HG02943 (cell line): ENCODE measurements around the gene CNOT6.
"Not testable (repeated sequence)": the region's sequence is repeated elsewhere in the genome, so short reads cannot be mapped to it uniquely, and the experiment has no call there.

Source experiments
- ATAC-seq: cut with Tn5 transposase; IDR thresholded peaks from one replicate; pipeline ENCODE4 v1.9.1; 2021; ENCODE audit warnings: mild to moderate bottlenecking, low read depth, moderate library complexity; ENCODE audit not compliant: unreplicated experiment

The CNOT6 gene

DNA sequence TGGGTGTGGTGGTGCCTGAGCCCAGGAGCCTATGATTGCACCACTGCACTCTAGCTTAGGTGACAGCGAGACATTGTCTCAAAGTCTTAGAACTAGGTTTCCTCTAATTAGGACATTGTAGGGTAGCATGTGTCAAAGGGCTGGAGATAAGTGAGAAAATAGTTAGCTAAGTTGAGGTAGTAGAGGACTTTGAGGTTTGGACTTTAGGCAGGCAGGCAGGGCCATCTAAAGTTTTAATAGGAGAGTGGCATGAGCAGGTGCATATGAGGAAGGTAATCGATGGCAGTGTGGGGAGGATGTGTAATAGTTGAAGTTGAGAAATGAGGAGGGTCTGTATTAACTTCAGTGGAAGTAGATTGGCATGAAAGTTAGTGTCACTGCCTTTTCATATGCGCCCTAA lies 21.1 kb downstream of the CNOT6 start:
- ATAC-seq = no peak

DNA sequence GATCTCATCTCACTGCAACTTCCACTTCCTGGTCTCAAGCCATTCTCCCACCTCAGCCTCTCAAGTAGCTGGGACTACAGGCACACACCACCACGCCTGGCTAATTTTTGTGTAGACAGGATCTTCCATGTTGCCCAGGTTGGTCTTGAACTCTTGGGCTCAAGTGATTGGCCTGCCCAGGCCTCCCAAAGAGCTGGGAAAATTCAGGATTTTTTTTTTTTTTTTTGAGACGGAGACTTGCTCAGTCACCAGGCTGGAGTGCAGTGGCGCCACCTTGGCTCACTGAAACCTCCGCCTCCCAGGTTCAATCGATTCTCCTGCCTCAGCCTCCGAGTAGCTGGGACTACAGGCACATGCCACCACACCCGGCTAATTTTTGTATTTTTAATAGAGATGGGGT lies 21.8 kb downstream of the CNOT6 start:
- ATAC-seq = not testable (repeated sequence)

DNA sequence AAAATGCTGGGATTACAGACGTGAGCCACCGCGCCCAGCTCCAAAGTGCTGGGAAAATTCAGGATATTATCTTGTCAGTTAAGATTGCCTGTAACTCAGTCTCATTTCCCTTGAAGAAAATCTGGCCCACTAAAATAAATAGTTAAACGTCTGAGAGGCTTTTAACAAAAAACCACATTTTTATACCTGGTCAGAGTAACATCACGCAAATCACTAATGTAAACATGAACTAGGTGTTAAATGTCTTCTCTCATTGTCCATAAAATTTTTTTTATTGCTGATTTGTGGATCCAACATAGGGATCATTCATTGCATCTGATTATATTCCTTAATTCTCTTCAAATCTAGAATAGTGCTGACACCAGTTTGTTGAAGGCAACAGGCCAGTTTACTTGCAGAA lies 22.3 kb downstream of the CNOT6 start:
- ATAC-seq = no peak

DNA sequence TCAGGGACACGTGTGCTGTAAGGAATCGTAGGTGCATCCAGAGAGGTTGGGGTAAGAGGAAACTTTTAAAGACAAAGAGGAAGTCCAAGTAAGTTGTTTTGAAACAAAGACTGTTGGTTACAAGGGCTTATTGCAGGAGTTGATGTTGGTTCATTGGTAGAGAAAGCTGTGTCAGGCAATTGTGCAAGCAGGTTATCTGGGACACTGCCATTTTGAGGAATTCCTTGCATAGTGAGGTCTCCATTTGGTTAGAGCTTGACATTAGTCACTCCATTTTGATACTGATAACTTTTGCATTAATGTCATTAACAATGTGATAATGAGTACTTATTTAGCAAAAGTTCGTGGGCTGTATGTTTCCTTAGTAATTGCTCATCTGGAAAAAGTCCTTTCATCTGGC lies 24.9 kb downstream of the CNOT6 start:
- ATAC-seq = no peak

DNA sequence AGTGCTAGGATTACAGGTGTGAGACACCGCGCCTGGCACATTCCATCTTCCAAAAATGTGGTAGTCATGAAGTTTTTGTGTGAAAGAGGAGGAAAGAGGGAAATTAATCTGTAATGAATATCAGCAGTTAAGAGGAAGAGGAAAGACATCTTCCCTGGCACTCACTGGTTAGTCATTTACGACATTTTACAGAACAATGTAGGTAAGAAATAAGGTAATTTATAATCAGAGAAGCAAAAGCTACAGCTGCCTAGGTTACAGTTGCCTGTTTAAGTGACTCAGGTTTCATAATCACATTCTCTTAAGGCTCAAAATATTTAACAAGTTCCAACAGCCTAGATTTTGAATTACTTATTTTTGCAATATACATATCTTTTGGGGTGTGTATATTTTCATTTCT lies 26.9 kb downstream of the CNOT6 start:
- ATAC-seq = no peak

DNA sequence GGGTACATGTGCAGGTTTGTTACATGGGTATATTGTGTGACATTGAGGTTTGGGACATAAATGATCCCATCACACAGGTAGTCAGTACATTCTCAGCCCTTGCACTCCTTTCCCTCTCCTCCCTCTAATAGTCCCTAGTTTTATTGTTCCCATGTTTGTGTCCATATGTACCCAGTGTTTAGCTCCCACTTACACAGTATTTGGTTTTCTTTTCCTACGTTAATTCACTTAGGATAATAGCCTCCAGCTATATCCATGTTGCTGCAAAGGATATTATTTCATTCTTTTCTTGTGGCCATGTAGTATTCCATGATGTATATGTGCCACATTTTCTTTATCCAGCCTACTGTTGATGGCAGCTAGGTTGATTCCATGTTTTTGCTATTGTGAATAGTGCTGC lies 27.4 kb downstream of the CNOT6 start:
- no peak for ATAC-seq

DNA sequence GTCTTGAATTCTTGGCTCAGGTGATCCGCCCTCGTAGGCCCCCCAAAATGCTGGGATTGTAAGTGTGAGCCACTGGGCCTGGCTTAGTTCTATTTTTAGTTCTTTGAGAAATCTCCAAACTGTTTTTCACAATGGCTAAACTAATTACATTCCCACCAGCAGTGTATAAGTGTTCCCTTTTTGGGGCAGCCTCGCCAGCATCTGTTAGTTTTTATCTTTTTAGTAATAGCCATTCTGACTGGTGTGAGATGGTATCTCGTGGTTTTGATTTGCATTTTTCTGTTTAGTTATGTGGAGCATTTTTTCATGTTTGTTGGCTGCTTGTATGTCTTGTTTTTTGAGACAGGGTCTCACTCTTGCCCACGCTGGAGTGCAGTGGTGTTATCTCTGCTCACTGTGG lies 28.2 kb downstream of the CNOT6 start:
- ATAC-seq = no peak

DNA sequence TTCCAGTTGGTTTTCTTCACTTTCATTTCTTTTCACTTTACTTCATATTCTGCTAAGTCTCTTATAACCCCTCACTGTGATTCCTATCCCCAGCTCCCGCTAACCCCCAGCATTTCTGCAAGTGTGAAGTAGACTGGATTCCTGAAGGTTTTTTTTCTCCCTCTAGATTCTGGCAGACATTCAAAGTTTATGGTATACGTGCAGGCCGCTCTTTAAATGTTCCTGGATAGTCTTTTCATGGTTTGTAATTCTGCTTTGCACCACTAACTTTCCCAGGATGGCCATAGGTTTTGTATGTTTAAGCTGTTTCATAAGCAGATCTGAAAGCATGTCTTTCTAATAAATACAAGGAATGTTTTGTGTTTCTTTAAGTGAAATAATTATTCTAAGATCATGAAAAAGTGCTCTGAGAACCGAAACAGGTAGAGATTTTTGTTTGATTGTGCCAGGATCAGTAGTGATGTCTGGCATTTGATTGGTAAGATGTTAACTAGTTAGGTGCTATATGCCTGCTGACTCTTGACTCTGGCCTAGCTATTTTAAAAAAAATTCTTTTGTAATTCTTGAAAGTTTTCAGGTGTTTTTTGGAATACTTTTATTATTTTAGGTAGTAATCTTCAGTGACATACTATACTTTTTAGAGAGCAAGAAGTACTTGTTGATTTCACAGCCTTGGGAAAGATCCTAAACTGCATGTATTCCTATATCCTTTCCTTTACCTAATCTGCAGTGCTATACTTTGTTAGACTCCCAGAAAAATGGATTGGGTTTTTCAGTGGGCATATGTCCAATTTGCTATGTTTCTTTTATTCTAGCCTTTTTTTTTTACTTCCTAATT lies 29.7 kb downstream of the CNOT6 start:
- no peak for ATAC-seq

DNA sequence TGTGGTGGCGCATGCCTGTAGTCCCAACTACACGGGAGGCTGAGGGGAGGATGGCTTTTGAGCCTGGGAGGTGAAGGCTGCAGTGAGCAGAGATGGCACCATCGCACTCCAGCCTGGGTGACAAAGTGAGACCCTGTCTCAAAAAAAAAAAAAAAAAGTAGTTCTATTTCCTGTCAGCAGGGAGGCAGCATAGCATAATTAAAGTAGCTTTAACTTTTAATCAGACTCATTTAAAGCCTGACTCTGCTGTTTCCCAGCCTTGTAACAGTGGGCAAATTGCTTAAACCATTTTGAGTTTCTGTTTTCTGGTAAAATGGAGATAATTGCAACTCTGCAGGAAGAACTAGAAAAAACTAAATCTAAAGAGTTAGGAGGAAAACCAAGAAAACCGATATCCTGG lies 31.2 kb downstream of the CNOT6 start:
- ATAC-seq = no peak

DNA sequence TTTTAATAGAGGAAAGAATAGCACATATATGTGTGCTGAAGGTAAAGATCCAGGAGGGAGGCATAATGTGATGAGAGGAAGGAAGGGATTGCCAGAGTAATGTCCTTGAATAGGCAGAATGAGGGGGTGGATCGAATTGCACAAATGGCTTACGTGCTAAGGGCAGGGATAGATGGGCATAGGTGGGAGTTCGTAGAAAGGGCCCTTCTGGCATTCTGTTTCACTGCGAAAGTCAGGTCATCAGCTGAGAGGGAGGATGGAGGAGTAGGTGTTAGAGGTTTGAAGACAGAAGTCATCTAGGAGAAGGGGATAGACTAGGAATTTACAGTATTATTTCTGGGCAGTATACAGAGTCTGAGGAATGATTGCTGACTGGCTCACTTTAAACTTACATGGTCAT lies 32.1 kb downstream of the CNOT6 start:
- ATAC-seq = no peak

DNA sequence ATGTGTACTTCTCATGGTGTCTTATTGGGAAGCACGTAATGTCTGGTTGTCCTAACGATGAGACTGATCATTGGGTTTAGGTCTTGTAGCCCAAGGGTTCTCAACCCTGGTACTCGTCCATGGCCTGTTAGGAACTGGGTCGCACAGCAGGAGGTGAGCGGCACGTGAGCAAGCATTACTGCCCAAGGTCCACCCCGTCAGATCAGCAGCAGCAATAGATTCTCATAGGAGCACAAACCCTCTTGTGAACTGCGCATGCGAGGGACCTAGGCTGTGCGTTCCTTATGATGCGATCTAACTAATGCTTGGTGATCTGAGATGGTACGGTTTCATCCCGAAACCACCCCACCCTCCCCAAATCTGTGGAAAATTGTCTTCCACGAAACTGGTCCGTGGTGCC lies 33.5 kb downstream of the CNOT6 start:
- no peak for ATAC-seq

DNA sequence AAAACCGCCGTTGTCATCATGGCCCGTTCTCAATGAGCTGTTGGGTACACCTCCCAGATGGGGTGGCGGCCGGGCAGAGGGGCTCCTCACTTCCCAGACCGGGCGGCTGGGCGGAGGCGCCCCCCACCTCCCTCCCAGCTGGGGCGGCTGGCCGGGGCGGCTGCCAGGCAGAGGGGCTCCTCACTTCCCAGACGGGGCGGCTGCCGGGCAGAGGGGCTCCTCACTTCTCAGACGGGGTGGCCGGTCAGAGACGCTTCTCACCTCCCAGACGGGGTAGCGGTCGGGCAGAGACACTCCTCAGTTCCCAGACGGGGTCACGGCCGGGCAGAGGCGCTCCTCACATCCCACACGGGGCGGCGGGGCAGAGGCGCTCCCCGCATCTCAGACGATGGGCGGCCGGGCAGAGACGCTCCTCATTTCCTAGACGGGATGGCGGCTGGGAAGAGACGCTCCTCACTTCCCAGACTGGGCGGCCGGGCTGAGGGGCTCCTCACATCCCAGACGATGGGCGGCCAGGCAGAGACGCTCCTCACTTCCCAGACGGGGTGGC lies 36.9 kb downstream of the CNOT6 start:
- ATAC-seq = not testable (repeated sequence)

DNA sequence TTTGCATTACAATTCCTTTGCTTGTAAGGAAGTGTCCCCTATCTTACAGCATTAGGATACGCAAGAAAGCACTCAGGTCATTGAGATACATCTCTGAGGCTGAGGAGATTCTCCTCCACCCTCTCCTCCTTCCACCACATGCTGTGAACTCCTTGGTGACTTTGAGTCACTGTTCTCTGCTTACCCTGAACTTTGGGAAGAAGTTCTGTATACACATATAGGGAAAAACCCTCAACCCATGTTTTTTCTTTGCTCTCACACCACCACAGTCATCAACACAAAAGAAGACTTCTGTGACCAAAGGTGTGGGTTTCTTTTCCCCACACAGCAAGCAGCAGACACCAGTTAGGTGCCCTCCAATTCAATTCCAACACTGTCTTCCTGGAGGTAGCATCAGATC lies 38.1 kb downstream of the CNOT6 start:
- ATAC-seq = no peak

DNA sequence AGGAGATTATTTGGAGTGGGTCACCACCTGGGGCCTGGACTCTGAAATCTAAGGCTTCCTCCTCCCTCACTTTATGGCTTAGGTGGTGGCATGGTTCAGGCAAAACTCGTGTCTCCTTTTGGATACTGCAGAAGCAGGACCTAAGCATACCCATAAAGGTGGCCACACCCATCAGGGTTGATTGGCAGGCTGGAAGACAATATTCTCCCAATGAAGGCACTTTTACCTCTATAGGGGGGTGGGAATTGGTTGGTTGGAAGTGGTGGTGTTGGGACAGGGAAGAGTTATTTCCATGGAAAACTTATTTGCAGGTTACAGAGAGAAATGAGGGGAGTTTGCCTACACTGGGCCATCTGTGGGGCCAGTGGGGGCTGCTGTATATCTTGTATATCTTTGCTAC lies 39.7 kb downstream of the CNOT6 start:
- ATAC-seq = no peak

DNA sequence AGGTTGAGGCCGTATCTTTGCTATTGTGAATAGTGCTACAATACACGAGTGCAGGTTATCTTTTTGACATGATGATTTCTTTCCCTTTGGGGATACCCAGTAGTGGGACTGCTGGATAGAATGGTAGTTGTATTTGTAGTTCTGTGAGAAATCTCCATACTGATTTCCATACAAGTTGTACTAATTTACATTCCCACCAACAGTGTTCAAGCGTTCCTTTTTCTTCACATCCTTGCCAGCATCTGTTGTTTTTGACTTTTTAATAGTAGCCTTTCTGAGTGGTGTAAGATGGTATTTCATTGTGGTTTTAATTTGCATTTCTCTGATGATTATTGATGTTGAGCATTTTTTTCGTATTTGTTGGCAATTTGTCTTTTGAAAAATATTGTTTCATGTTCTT lies 41.4 kb downstream of the CNOT6 start:
- ATAC-seq = no peak

DNA sequence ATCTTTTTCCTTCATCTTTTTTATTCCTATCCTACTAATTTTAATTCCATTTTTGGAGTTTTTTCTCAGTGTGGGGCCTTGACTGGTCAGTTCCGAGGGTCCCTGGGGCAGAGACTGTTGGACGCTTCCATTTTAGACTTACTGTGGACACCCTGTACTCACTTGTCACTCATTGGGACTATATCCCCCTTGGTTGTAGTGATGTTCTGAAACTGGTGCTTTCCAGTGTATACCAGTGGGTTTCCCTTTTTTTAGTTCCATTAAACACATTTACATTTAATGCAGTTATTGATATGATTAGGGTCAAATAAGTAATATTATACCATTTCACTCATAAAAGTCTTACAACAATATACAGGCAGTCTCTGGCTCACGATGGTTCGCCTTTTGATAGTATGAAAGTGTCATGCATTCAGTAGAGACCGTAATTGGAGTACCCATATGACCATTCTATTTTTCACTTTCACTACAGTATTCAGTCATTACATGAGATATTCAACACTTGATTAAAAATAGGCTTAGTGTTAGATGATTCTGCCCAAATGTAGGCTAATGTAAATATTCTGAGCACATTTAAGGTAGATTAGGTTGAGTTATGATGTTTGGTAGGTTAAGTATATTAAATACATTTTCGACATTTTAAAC lies 46.0 kb downstream of the CNOT6 start:
- no peak for ATAC-seq

DNA sequence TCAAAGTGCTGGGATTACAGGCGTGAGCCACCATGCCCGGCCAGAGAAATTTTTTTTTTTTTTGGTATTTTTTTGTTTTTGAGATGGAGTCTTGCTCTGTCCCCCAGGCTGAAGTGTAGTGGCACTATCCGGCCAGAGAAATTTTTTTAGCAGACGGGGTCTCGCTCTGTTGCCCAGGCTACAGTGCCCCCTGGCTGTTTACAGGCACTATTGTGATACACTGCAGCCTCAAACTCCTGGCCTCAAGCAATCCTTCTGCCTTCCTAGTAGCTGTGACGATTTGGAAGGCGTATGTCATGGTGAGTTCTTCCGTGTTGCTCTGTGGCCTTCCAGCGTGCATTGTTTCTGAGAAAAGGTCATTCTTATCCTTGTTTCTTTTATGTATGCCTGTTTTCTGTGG lies 47.5 kb downstream of the CNOT6 start:
- no peak for ATAC-seq

DNA sequence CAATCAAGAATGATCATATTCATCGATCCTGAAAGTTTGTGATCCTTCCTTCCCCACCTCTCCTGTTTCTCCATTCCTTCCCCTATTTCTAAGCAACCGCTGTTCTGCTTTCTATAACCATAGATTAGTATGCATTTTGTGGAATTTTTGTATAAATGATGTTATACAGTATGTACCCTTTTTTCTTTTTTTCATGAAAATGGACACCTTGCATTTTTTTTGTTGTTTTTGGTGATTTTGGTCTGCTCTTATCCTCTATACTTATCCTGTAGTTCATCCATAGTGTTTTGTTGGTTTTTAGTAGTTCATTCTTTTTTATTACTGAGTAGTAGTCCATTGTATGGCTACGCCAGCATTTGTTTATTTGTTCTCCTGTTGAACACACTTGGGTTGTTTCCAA lies 51.1 kb downstream of the CNOT6 start:
- ATAC-seq = no peak

DNA sequence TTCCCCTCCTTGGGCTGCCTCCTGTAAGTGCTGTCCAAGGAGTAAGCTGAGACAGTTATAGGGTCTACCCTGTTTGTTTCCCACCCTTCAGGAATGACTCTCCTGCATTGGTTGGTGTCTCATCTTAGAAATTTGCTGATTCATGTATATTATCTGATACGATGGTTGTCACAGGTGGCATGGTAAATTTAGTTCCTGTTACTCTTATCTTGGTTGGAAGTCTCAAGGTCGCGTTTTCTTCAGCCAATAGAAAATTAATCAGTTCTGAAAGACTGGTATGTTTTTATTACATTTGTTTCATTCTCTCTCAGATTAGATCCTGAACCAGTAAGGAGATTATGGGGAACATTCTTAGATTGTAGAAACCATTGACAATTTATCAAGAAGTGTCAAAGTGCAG lies 54.4 kb downstream of the CNOT6 start:
- ATAC-seq = no peak

DNA sequence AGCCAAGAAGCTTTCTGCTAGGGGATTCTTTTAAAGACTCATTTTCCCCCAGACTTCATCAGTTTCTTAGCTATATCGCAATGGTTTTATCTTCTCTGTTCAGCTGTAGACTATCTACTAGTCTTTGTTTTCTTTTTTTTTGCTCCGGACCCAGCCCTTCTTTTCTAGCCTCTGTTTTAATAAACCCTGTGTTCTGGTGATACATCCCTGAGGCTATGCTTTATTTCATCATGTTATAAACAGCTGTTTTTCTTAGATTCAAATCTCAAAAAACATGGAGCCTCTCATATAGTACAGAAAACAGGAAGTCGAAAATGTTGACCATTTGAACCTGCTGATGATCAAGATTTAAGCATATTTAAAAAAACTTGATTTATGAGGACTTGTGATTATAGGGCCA lies 59.4 kb downstream of the CNOT6 start:
- ATAC-seq = no peak

DNA sequence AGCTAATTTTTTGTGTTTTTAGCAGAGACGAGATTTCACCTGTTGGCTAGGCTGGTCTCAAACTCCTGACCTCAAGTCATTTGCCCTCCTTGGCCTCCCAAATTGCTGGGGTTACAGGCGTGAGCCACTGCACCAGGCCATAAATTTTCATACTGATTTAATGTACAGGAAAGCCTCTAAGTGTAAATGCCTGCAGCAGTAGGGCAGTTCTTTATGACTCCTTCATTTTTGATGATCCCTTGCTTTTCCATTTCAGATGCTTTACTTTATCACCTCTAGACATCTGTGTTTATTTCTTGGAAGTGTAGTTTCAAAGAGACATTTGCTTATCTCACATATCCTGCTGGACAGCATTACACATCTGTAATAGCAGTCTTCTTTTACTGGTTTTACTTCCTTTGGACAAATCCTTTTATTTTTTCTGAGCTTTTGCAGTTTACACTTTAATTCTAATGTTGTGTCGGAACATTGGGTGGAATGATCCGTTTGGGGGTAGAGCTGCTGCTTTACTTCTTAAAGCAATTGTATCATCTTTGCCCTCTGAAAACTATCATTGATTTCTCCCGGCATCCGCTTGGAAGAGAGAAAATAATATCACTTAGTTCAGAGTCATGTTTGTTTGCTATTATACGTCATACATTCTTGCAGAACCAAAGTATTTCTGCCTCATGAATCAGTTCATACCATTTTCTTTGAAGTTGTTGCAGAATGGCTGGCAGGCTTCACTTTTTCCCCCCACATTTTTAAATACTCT lies 61.2 kb downstream of the CNOT6 start:
- ATAC-seq = no peak
